Hippocampal formation (tissue), 2 donors: ENCODE measurements around the gene RNF169.

Experiments used
- DNase-seq, 2 donors: peaks; one replicate each; lab custom pipeline; 2025; lab: John Stamatoyannopoulos, UW

RNF169 gene

GRCh38 chr11:74871037-74871436, 122.4 kb downstream of the RNF169 start:
- no peak for DNase-seq

GRCh38 chr11:74877132-74877531, 128.5 kb downstream of the RNF169 start:
- no peak for DNase-seq
